ENCODE data around the gene DIP2A. TPM values are rescaled to one million over a fixed set of nuclear protein-coding genes. Genes with fewer than 3 reads are reported as not detected.
A peak's percentile ranks its signal among the peaks of the same experiment; 100 is the strongest.

DIP2A gene, protein sequence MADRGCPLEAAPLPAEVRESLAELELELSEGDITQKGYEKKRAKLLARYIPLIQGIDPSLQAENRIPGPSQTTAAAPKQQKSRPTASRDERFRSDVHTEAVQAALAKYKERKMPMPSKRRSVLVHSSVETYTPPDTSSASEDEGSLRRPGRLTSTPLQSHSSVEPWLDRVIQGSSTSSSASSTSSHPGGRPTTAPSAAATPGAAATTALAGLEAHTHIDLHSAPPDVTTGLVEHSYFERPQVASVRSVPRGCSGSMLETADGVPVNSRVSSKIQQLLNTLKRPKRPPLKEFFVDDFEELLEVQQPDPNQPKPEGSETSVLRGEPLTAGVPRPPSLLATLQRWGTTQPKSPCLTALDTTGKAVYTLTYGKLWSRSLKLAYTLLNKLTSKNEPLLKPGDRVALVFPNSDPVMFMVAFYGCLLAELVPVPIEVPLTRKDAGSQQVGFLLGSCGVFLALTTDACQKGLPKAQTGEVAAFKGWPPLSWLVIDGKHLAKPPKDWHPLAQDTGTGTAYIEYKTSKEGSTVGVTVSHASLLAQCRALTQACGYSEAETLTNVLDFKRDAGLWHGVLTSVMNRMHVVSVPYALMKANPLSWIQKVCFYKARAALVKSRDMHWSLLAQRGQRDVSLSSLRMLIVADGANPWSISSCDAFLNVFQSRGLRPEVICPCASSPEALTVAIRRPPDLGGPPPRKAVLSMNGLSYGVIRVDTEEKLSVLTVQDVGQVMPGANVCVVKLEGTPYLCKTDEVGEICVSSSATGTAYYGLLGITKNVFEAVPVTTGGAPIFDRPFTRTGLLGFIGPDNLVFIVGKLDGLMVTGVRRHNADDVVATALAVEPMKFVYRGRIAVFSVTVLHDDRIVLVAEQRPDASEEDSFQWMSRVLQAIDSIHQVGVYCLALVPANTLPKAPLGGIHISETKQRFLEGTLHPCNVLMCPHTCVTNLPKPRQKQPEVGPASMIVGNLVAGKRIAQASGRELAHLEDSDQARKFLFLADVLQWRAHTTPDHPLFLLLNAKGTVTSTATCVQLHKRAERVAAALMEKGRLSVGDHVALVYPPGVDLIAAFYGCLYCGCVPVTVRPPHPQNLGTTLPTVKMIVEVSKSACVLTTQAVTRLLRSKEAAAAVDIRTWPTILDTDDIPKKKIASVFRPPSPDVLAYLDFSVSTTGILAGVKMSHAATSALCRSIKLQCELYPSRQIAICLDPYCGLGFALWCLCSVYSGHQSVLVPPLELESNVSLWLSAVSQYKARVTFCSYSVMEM (N-terminal part only)
- 13.7 and 14.8 TPM in 2 replicates for total RNA-seq (2014; rRNA removed; shearing (Covaris generic))
- polyA plus RNA-seq (2014; cell fraction: nucleus; rRNA removed): 41.5 and 48.2 TPM in 2 replicates

DNA sequence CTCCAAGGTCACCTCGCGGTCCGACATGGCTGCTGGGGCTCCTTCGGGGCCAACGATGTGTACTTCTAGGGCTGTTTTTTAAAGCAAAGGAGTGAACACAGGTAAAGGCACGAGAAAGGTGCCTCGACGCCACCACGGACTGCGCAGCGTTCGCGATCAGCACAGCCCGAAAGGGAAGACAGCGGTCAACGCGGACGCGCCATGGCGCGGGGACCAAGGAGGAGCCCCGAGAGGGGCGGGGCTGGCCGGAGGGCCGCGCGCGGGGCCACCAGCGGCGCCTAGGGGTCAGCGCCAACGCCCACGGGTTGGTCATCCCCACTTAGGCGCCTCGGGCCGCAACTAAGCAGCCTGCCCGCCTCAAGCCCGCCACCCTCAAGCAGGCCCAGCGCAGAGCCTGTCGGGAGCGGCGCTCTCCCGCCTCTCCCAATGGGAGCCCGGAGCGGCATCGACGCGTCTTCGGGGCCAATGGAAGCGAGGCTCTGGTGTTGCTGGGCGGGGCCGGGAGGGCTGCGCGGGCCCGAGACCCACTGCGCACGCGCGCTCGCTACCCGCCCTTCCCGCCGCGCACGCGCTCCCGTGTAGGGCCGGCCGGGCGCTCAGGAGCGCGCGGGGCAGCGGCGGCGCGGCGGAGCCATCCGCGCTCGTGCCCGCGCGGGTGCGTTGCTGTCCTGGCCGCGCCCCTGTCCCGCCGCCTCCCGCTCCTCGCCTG, at the start of gene DIP2A:
Gene DIP2A, plus strand, starts transcription at position 577 of the 709 bp plus-strand sequence. CDS start 241 bp downstream, outside the sequence.
- peak; percentile 93 for DNase-seq (ENCODE audit: extremely low read depth, low read depth)

DNA sequence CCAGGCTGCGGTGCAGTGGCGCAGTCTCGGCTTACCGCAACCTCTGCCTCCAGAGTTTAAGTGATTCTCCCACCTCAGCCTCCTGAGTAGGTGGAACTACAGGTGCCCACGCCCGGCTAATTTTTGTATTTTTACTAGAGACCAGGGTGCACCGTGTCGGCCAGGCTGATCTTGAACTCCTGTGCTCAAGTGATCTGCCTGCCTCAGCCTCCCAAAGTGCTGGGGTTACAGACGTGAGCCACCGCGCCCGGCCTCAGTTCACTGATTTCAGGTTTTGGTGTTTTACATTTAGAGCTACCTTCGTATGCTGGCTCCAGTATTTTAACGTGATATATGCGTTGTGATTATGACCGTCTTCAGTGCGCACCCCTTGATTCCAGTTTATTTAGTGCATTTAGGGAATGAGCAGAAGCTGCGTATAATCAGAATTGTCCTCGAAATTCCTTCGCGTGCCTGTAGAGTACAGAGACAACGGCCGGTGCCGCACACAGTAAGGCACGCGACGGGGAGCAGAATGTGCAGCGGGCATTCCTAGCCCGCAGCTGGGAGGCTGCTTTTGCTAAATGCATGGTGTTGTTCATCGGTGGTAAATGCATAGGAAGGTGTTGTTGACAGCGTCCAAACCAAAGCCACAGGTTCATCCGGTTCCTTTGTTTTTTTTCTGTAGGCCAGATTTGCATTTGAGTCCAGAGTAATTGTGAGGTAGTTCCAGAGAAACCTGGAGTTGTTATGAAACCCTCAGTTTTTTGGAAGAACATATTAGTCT, 48.9 kb upstream of the DIP2A start:
- DNase-seq (ENCODE audit: extremely low read depth, low read depth): no peak

DNA sequence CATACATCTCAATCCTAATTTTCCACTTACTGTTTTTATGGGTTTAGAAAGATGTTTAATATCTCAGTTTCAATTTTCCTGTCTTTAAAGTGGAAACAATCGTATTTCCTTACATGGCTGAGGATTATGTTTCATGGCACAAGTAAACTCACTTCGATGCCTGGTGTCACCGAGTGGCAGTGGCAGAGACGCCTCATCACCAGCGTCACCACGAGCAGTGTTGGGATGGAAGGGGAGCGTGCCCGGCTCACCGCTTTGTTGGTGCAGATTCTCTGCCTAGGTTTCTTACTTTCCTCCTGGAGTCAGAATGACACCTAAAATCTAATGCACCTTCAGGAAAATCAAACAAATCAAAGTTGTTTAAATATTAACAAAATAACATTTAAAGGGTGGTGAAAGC, 48.2 kb upstream of the DIP2A start:
- DNase-seq (ENCODE audit: extremely low read depth, low read depth): no peak

DNA sequence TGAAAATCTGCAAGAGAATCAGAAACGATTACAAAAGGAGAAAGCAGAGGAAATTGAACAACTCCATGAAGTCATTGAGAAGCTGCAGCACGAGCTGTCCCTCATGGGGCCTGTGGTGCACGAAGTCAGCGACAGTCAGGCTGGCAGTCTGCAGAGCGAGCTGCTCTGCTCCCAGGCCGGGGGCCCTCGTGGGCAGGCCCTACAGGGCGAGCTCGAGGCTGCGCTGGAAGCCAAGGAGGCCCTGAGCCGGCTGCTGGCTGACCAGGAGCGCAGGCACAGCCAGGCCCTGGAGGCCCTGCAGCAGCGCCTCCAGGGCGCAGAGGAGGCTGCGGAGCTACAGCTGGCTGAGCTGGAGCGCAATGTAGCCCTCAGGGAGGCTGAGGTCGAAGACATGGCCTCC, 47.5 kb upstream of the DIP2A start:
- DNase-seq (ENCODE audit: extremely low read depth, low read depth): no peak

DNA sequence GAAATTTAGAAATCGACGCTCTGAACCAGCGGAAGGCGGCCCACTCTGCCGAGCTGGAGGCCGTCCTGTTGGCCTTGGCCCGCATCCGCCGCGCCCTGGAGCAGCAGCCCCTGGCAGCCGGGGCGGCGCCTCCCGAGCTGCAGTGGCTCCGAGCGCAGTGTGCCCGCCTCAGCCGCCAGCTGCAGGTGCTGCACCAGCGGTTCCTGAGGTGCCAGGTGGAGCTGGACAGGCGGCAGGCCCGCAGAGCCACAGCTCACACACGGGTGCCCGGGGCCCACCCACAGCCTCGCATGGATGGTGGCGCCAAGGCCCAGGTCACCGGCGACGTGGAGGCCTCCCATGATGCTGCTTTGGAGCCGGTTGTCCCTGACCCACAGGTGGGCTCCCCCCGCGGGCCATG, 47.0 kb upstream of the DIP2A start:
- DNase-seq (ENCODE audit: extremely low read depth, low read depth): no peak

DNA sequence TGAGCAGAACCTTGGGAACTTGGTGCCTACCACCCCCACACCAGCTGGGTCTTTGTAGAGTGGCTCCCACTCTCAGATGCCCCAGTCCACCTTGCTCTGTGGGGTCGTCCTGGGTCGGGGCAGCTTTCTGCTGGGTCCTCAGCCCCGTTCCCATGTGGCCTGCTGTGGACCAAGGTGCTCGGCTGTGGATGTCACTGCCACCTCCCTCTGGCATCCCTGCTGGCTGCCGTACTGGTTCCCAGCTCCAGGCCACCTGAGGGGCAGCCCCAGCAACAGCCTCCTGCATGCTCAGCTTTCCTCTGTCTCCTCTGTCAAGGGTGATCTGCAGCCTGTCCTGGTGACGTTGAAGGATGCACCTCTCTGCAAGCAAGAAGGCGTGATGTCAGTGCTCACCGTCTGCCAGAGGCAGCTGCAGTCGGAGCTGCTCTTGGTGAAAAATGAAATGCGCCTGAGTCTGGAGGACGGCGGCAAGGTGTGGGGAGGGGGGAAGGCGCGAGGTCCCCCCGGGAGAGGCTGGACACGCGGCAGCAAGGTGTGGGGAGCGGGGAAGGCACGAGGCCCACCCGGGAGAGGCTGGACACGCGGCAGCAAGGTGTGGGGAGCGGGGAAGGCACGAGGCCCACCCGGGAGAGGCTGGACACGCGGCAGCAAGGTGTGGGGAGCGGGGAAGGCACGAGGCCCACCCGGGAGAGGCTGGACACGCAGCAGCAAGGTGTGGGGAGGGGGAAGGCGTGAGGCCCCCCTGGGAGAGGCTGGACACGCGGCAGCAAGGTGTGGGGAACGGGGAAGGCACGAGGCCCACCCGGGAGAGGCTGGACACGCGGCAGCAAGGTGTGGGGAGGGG, 45.9 kb upstream of the DIP2A start:
- DNase-seq (ENCODE audit: extremely low read depth, low read depth): no peak

DNA sequence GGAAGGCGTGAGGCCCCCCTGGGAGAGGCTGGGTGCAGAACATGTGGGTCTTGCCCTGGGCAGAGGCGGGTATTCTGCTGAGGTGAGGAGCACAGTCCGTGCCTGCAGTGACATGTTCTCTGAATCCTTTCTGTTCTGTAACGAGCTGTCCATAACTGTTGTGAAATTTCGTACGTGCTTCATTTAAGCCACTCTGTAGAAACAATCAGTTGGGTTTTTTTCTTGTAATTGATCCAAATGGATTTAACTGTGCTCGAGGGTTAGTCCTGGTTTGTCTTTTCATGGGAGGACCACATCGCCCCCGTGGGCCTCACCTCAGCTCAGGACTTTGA, 45.4 kb upstream of the DIP2A start:
- DNase-seq (ENCODE audit: extremely low read depth, low read depth): no peak

DNA sequence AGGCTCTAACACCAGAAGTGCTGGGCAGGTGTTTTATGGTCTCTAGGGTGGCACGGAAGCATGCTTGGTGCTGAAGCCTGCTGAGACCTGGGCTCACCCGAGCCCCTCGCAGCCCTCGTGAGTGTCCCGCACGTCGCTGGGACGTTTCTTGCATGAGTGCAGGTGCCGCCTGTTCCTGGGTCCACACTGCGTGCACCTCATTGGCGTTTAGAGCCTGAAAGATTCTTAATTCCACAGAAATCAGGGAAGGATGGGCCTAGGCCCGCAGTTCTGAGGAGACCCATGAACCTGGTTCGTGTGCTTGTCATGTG, 43.8 kb upstream of the DIP2A start:
- DNase-seq (ENCODE audit: extremely low read depth, low read depth): no peak

DNA sequence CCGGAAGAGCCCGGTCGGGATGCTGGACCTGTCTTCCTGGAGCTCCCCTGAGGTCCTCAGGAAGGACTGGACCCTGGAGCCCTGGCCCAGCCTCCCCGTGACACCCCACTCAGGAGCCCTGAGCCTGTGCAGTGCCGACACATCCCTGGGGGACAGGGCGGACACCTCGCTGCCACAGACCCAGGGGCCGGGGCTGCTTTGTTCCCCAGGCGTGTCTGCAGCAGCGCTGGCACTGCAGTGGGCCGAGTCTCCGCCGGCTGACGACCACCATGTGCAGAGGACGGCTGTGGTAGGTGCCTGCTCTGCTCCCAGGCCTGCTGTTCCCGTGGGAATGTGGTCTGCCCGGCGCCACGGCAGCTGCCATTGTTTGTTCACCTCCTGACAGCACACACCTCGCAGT, 42.1 kb upstream of the DIP2A start:
- DNase-seq (ENCODE audit: extremely low read depth, low read depth): no peak

DNA sequence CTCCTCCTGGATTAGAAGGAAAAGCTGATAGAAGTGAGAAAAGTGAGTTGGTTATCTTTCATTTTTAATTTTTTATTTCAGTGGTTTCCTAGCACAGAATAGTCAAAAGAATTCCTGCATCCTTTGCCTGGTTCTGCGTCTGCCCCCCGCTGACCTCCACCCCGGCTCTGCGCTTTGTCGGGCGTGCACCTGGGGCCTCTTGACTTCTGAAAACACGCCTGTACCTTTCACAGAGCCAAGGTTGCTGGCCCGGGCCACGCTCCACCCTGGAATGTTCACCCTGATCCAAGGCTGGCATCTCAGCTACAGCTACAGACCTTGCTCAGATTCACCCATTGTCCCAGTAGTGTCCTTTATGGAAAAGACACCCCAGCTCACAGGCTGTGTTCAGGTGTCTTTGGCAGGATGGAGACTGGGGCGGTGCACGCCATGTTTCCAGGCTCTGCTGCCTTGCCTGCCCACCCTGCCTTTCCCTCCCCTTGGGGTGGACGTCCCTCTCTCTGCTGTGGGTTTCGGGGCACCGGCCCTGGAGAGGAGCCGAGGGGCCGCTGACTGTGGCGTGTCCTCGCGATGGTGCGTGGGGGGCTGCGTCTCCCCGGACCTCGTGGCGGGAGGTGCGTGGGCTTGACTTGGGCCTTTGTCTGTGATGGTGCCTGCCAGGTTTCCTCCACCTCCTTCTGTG, 40.3 kb upstream of the DIP2A start:
- no peak for DNase-seq (ENCODE audit: extremely low read depth, low read depth)

DNA sequence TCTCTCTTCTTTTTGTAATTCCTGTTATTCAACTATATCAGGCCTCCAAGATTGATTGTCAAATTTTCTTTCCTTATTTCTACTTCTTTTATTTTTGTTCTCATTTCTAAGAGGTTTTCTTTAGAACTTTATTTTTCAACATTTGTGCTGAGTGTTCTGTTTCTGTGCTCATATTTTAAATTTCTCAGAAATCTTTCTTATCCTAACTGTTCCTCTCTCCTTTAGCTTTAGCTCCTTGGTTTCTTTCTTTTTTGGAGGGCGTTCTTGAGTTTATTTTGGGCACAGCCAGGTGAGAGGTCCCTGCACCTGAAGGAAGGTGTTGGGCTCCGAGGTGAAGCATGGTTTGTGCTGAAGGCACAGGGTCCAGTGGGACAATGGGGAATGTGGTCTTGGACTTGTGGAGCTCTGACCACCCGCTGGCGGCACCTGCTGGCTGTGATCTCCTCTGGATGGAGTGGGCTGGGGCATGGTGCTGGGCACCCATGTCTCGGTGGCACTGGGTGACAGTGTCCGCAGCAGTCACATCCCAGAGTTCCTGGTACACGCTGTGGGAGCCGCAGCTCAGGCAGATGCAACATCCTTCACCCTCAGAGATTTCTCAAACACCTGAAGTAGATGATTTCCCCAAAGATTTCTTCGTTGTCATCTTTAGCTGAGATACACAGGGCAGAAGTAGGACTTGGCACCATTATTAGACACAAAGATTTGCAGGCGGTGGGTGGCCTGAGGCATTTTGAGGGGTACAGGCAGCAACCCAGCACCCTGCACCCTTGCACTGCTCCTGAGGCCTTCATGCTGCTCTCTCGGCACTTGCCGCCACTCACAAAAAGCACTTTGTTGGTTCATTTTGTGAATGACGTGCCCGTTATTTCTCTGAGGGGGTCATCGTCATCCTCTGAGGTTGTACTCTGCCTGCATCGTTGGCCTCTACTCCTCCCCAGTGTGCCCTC, 38.2 kb upstream of the DIP2A start:
- no peak for DNase-seq (ENCODE audit: extremely low read depth, low read depth)

DNA sequence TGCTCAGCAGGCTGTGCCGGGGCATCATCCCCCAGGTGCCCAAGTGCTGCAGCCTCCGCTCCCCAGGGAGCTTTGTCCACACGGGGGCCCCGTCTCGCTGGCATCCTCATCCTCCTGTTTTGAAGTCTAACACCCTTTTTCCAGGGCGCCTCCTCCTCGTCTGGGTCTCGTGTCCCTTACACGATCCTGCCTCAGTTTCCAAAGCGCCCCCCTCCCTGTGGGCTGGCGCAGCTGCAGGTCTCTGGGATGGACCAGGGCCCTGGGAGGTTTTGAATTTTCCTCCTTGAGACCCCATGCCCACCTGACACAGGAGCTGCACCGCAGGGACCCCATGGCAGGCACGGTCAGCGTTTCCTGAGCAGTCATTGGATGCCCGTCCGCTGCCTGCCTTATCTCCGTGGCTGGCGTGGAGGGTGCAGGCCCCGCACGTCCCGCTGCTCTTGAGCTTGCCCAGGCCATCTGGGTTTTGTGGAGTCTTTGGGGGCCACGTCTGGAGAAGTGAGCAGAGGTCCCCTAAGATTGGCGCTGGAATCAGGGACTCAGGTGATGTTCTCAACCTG, 37.4 kb upstream of the DIP2A start:
- no peak for DNase-seq (ENCODE audit: extremely low read depth, low read depth)

DNA sequence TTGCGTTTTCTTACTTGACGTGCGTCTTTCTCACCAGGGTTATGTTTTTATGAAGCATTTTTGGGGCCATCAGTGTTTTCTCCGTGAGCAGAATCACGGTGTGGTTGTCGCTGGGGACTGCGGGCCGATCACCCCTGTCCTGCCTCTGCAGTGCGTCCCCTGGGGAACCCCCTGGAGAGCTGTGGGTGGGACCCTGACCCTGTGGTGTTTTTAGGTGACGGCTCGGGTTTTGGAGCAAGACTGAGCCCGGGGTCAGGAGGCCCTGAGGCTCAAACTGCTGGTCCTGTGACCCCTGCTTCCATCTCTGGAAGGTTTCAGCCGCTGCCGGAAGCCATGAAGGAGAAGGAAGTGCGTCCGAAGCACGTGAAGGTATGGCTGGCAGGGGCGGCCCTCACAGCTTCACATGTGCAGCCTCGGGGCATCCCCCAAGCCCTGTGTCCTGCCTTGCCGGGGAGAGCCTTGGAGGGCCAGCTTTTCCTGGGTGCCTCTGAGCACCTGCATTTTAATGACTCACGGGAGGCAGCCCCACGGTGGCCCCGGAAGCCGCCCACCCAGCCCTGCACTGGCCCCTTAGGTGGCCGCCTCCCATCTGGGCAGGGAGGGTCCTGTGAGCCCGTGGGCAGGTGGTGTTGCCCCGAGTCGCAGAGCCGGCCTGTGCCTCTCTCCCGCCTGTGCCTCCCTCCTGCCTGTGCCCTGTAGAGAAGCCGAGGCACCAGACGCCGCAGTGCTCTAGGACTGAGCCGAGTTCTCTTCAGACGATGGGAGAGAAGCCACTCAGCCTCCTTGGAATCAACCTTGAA, 36.7 kb upstream of the DIP2A start:
- DNase-seq (ENCODE audit: extremely low read depth, low read depth): no peak

DNA sequence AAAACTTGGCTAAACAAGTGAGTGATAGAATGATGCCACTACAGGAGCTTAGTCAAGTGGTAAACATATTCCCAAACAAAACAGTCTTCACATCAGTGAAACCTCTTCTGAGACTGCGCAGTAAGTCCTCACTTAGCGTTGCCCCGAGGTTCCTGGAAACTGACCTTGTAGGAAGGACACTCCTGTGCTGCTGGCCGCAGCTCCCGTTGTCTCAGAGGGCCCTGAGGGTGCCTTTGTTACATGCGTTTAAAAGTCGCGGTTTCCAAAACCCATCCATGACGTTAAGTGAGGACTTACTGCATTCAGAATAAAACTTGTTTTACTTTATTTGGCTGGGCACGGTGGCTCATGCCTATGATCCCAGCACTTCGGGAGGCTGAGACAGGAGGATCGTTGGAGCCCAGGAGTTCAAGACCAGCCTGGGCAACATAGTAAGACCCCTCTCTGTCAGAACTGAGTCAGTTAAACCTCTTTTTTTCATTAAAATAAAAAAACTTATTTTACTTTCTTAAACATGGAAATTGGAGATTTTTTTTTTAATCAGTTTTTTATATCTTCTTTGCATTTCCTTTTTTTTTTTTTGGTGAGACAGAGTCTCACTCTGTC, 36.0 kb upstream of the DIP2A start:
- no peak for DNase-seq (ENCODE audit: extremely low read depth, low read depth)

DNA sequence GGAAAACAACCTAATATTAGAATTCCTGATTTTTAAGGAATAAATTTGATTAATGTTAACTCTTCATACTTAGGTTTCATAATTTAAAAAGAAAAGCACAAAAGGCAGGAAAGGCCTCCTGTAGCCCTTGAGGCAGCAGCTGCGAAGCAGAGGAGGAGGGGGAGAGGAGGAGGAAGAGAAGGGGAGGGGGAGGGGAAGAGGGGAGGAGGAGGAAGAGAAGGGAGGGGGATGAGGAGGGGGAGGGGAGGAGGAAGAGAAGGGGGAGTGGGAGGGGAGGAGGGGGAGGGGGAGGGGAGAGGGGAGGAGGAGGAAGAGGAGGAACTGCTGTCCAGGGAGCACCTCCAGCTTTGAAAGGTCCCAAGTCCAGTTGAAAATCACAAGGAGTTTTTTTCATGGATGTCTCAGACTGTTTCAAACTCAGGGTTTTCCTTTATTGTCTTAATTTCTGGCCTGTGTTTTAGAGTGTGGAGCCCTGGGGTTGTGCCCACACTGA, 35.1 kb upstream of the DIP2A start:
- DNase-seq (ENCODE audit: extremely low read depth, low read depth): no peak

All from NCI-H460 (cell line).